Fibroblast of skin of right biceps (primary cell): ENCODE data around the gene HOXB3.
A peak's percentile ranks its signal among the peaks of the same experiment; 100 is the strongest.

Experiments
- DNase-seq: peaks from one replicate; pipeline ENCODE4 v3.0.0-alpha.2; 2013

HOXB3 gene

GRCh38 chr17:48584223-48584741 is 5.8 kb downstream of the HOXB3 start:
- DNase-seq = peak; percentile 78

GRCh38 chr17:48583708-48584222 is 6.3 kb downstream of the HOXB3 start:
- DNase-seq = no peak

GRCh38 chr17:48582750-48583069 is 7.3 kb downstream of the HOXB3 start:
- no peak for DNase-seq

GRCh38 chr17:48579760-48580554 is 10.1 kb downstream of the HOXB3 start:
- no peak for DNase-seq

- no peak for DNase-seq
Measured at GRCh38 chr17:48579471-48579759, 10.6 kb downstream of the HOXB3 start.

- no peak for DNase-seq
Measured at GRCh38 chr17:48578616-48579470, 11.2 kb downstream of the HOXB3 start.

- DNase-seq = peak; percentile 88
Measured at GRCh38 chr17:48577946-48578615, 12.0 kb downstream of the HOXB3 start, which contains the start of gene HOXB4. Gene HOXB4 (minus strand): TSS chr17:48578350. CDS start chr17:48578319, 31 bp downstream.

- peak; percentile 84 for DNase-seq
Measured at GRCh38 chr17:48577330-48577945, 12.6 kb downstream of the HOXB3 start.

GRCh38 chr17:48576479-48577309 is 13.3 kb downstream of the HOXB3 start:
- peak; percentile 75 for DNase-seq

GRCh38 chr17:48575673-48576478 is 14.2 kb downstream of the HOXB3 start:
- peak; percentile 56 for DNase-seq

GRCh38 chr17:48575066-48575582 is 14.9 kb downstream of the HOXB3 start:
- peak; percentile 91 for DNase-seq

GRCh38 chr17:48574505-48575065 is 15.5 kb downstream of the HOXB3 start:
- no peak for DNase-seq

- peak; percentile 39 for DNase-seq
Measured at GRCh38 chr17:48571826-48572417, 18.1 kb downstream of the HOXB3 start.

- DNase-seq = peak; percentile 47
Measured at GRCh38 chr17:48571024-48571818, 18.8 kb downstream of the HOXB3 start.

GRCh38 chr17:48570325-48571023 is 19.6 kb downstream of the HOXB3 start:
- peak; percentile 75 for DNase-seq

- DNase-seq = peak; percentile 59
Measured at GRCh38 chr17:48569674-48570324, 20.2 kb downstream of the HOXB3 start.

GRCh38 chr17:48569240-48569582 is 20.8 kb downstream of the HOXB3 start:
- DNase-seq = no peak
